Activated CD4-positive, alpha-beta T cell treated with anti-CD3 and anti-CD28 coated beads, Interleukin-2, amount 10 ng/mL, durations not matched to agents 7 days and 5 days (primary cell): ENCODE measurements around the gene CREBZF. TPM values are rescaled to one million over a fixed set of nuclear protein-coding genes. Genes with fewer than 3 reads are reported as not detected.

Experiments used
- CTCF ChIA-PET: fragments of 350-600 bp; sonication (Branson Sonifier 250); formaldehyde crosslinking; loops from one replicate; lab custom pipeline; 2021; ENCODE audit warnings: antibody characterized with exemption; lab: Charles Lee
- POLR2A ChIA-PET: fragments of 350-600 bp; sonication (Branson Sonifier 250); formaldehyde crosslinking; loops from one replicate; lab custom pipeline; 2021; ENCODE audit warnings: antibody characterized with exemption; lab: Charles Lee
- DNase-seq: peaks from one replicate; pipeline ENCODE4 v3.0.0-alpha.2; 2020
- H3K27ac Mint-ChIP-seq: one replicate; pipeline ENCODE4 v1.8.0; 2021; ENCODE audit warnings: mild to moderate bottlenecking, moderate library complexity, mixed read lengths
- H3K27me3 Mint-ChIP-seq: one replicate; pipeline ENCODE4 v1.8.0; 2021; ENCODE audit warnings: mixed read lengths
- H3K36me3 Mint-ChIP-seq: one replicate; pipeline ENCODE4 v1.8.0; 2021; ENCODE audit warnings: low read depth, mixed read lengths
- H3K4me1 Mint-ChIP-seq: one replicate; pipeline ENCODE4 v1.8.0; 2021; ENCODE audit warnings: mixed read lengths
- H3K4me3 Mint-ChIP-seq: one replicate; pipeline ENCODE4 v1.8.0; 2021; ENCODE audit warnings: mild to moderate bottlenecking, moderate library complexity, mixed read lengths
- H3K9me3 Mint-ChIP-seq: one replicate; pipeline ENCODE4 v1.8.0; 2021; ENCODE audit warnings: mixed read lengths
- total RNA-seq, 2 experiments: library from RNA; stranded (reverse); gene quantifications; one replicate each; pipeline ENCODE4 v1.2.3, GENCODE V29; 2021

Gene CREBZF
- 10 to 100 TPM; 55.5 to 57.2 TPM for total RNA-seq

GRCh38 chr11:85664615-85665481 is at the start of gene CREBZF:
CREBZF (minus strand) TSS chr11:85665129; CDS start chr11:85664875, 254 bp downstream.
- Mint-ChIP-seq H3K4me1 (peaks cover 33% of the 10 kb centered on the region), H3K27ac (peak within 1 kb of the TSS; percentile 100), H3K27me3 (no peaks in the 10 kb centered on the region), H3K4me3 (peak within 1 kb of the TSS; percentile 100), H3K9me3 (no peaks in the 10 kb centered on the region), H3K36me3 (peaks cover 39% of the 10 kb centered on the region)
- CTCF ChIA-PET = interaction anchor here (0.5 to 2.8 kb wide), 7 partner anchors 11 to 636 kb away, joined by 3 to 16 read pairs (median 4); partner anchors contain the start of gene TMEM126A
- DNase-seq = peak; percentile 94
- POLR2A ChIA-PET = interaction anchor here (0.7 to 0.9 kb wide), 2 partner anchors 25 to 149 kb away, joined by 3 to 4 read pairs; no protein-coding TSS in a partner anchor

GRCh38 chr11:85712953-85713352 is 48.0 kb upstream of the CREBZF start:
- ChIA-PET CTCF (interaction anchor here (0.7 to 1.6 kb wide), 5 partner anchors 13 to 142 kb away, joined by 3 to 7 read pairs (median 4); partner anchors contain the start of gene CCDC83), POLR2A (no interaction called here)
- peaks cover 6% of the 10 kb centered on the region for H3K4me1 Mint-ChIP-seq
- no peak overlapping the region for H3K4me3 Mint-ChIP-seq
- H3K36me3 Mint-ChIP-seq = peaks cover 11% of the 10 kb centered on the region
- H3K27me3 Mint-ChIP-seq = no peaks in the 10 kb centered on the region
- no peak overlapping the region for H3K27ac Mint-ChIP-seq
- DNase-seq = no peak
- no peaks in the 10 kb centered on the region for H3K9me3 Mint-ChIP-seq

- ChIA-PET CTCF (interaction anchor here (0.7 to 1.5 kb wide), 5 partner anchors 11 to 85 kb away, joined by 3 to 6 read pairs (median 3); no protein-coding TSS in a partner anchor), POLR2A (no interaction called here)
- Mint-ChIP-seq H3K4me3 (no peak overlapping the region), H3K27me3 (no peaks in the 10 kb centered on the region), H3K27ac (no peak overlapping the region), H3K36me3 (peaks cover 27% of the 10 kb centered on the region), H3K4me1 (peaks cover 5% of the 10 kb centered on the region), H3K9me3 (no peaks in the 10 kb centered on the region)
- DNase-seq = no peak
Observed at GRCh38 chr11:85710917-85711316, 46.0 kb upstream of the CREBZF start.

GRCh38 chr11:85709941-85710702 is 45.2 kb upstream of the CREBZF start:
- no peak for DNase-seq
- Mint-ChIP-seq H3K27ac (no peak overlapping the region), H3K9me3 (no peaks in the 10 kb centered on the region), H3K4me1 (peaks cover 5% of the 10 kb centered on the region), H3K36me3 (peaks cover 25% of the 10 kb centered on the region), H3K4me3 (no peak overlapping the region), H3K27me3 (no peaks in the 10 kb centered on the region)
- ChIA-PET CTCF (interaction anchor here (1.2 kb wide), 1 partner anchor 17 kb away, joined by 3 read pairs; no protein-coding TSS in a partner anchor), POLR2A (no interaction called here)

GRCh38 chr11:85705800-85706199 is 40.9 kb upstream of the CREBZF start:
- Mint-ChIP-seq H3K36me3 (peaks cover 43% of the 10 kb centered on the region), H3K9me3 (peaks cover 9% of the 10 kb centered on the region), H3K27me3 (no peaks in the 10 kb centered on the region), H3K27ac (no peak overlapping the region), H3K4me1 (peaks cover 6% of the 10 kb centered on the region), H3K4me3 (no peak overlapping the region)
- POLR2A ChIA-PET = no interaction called here
- CTCF ChIA-PET = interaction anchor here (0.6 kb wide), 1 partner anchor 44 kb away, joined by 4 read pairs; no protein-coding TSS in a partner anchor
- DNase-seq = no peak

GRCh38 chr11:85704967-85705366 is 40.0 kb upstream of the CREBZF start:
- H3K36me3 Mint-ChIP-seq = peaks cover 48% of the 10 kb centered on the region
- H3K27me3 Mint-ChIP-seq = no peaks in the 10 kb centered on the region
- ChIA-PET POLR2A (no interaction called here), CTCF (interaction anchor here (0.6 kb wide), 1 partner anchor 44 kb away, joined by 4 read pairs; no protein-coding TSS in a partner anchor)
- peaks cover 14% of the 10 kb centered on the region for H3K4me1 Mint-ChIP-seq
- H3K27ac Mint-ChIP-seq = no peak overlapping the region
- H3K4me3 Mint-ChIP-seq = no peak overlapping the region
- peaks cover 9% of the 10 kb centered on the region for H3K9me3 Mint-ChIP-seq
- no peak for DNase-seq

GRCh38 chr11:85699957-85700741 is 35.2 kb upstream of the CREBZF start:
- ChIA-PET CTCF (interaction anchor here (0.6 to 2.2 kb wide), 14 partner anchors 9 to 155 kb away, joined by 3 to 7 read pairs (median 4); partner anchors contain the start of gene CCDC83), POLR2A (interaction anchor here (0.6 to 0.7 kb wide), 4 partner anchors 53 to 154 kb away, joined by 3 to 9 read pairs (median 4); no protein-coding TSS in a partner anchor)
- peak overlapping the region; percentile 50 for H3K4me3 Mint-ChIP-seq
- H3K27me3 Mint-ChIP-seq = no peaks in the 10 kb centered on the region
- peaks cover 46% of the 10 kb centered on the region for H3K4me1 Mint-ChIP-seq
- DNase-seq = no peak
- peak overlapping the region; percentile 82 for H3K27ac Mint-ChIP-seq
- H3K9me3 Mint-ChIP-seq = peaks cover 20% of the 10 kb centered on the region
- H3K36me3 Mint-ChIP-seq = peaks cover 63% of the 10 kb centered on the region

- POLR2A ChIA-PET = no interaction called here
- CTCF ChIA-PET = interaction anchor here (3.9 kb wide), 1 partner anchor 157 kb away, joined by 14 read pairs; the partner anchor contains the start of gene CCDC83
- no peak overlapping the region for H3K4me3 Mint-ChIP-seq
- H3K9me3 Mint-ChIP-seq = peaks cover 18% of the 10 kb centered on the region
- no peaks in the 10 kb centered on the region for H3K27me3 Mint-ChIP-seq
- peaks cover 56% of the 10 kb centered on the region for H3K36me3 Mint-ChIP-seq
- no peak for DNase-seq
- H3K27ac Mint-ChIP-seq = no peak overlapping the region
- peaks cover 54% of the 10 kb centered on the region for H3K4me1 Mint-ChIP-seq
Observed at GRCh38 chr11:85698195-85698594, 33.3 kb upstream of the CREBZF start.

- H3K4me3 Mint-ChIP-seq = no peak overlapping the region
- DNase-seq = no peak
- no peaks in the 10 kb centered on the region for H3K27me3 Mint-ChIP-seq
- ChIA-PET CTCF (interaction anchor here (0.6 to 3.9 kb wide), 2 partner anchors 62 to 157 kb away, joined by 3 to 14 read pairs; partner anchors contain the start of gene CCDC83), POLR2A (no interaction called here)
- peaks cover 13% of the 10 kb centered on the region for H3K9me3 Mint-ChIP-seq
- H3K36me3 Mint-ChIP-seq = peaks cover 54% of the 10 kb centered on the region
- no peak overlapping the region for H3K27ac Mint-ChIP-seq
- H3K4me1 Mint-ChIP-seq = peaks cover 54% of the 10 kb centered on the region
Observed at GRCh38 chr11:85697747-85698146, 32.8 kb upstream of the CREBZF start.

GRCh38 chr11:85695546-85695945 is 30.6 kb upstream of the CREBZF start:
- H3K4me3 Mint-ChIP-seq = no peak overlapping the region
- POLR2A ChIA-PET = no interaction called here
- peaks cover 53% of the 10 kb centered on the region for H3K36me3 Mint-ChIP-seq
- H3K4me1 Mint-ChIP-seq = peaks cover 52% of the 10 kb centered on the region
- H3K27ac Mint-ChIP-seq = no peak overlapping the region
- CTCF ChIA-PET = interaction anchor here (0.6 to 3.9 kb wide), 8 partner anchors 10 to 244 kb away, joined by 3 to 14 read pairs (median 4); partner anchors contain the start of genes CCDC83, CCDC89 and SYTL2
- H3K27me3 Mint-ChIP-seq = no peaks in the 10 kb centered on the region
- H3K9me3 Mint-ChIP-seq = peaks cover 10% of the 10 kb centered on the region
- DNase-seq = no peak

GRCh38 chr11:85694385-85694980 is 29.6 kb upstream of the CREBZF start:
- H3K4me3 Mint-ChIP-seq = no peak overlapping the region
- CTCF ChIA-PET = interaction anchor here (0.7 to 2.1 kb wide), 8 partner anchors 9 to 204 kb away, joined by 3 to 5 read pairs (median 3); partner anchors contain the start of genes CCDC89 and SYTL2
- POLR2A ChIA-PET = no interaction called here
- peaks cover 4% of the 10 kb centered on the region for H3K27me3 Mint-ChIP-seq
- peaks cover 47% of the 10 kb centered on the region for H3K36me3 Mint-ChIP-seq
- H3K9me3 Mint-ChIP-seq = peaks cover 10% of the 10 kb centered on the region
- DNase-seq = peak; percentile 47
- peaks cover 44% of the 10 kb centered on the region for H3K4me1 Mint-ChIP-seq
- peak overlapping the region; percentile 20 for H3K27ac Mint-ChIP-seq
